Colon (tissue), 2 donors: ENCODE results near the gene EFHC1.

Experiments
- FAIRE-seq: peaks from 2 replicates; lab custom pipeline; 2012; peaks lifted over from hg19 to GRCh38; lab: Jason Lieb, UNC
- donor health status: control.
- donor health status: control.

Gene EFHC1

GRCh38 chr6:52518279-52518945 is 98.3 kb downstream of the EFHC1 start:
- no peak for FAIRE-seq

GRCh38 chr6:52519618-52520017 is 99.5 kb downstream of the EFHC1 start:
- no peak for FAIRE-seq

GRCh38 chr6:52522151-52522626 is 102.0 kb downstream of the EFHC1 start:
- FAIRE-seq = no peak

GRCh38 chr6:52522655-52523054 is 102.5 kb downstream of the EFHC1 start:
- FAIRE-seq = no peak

- FAIRE-seq = no peak
These were observed 103.4 kb downstream of the EFHC1 start for GRCh38 chr6:52523378-52524142.

- FAIRE-seq = no peak
These were observed 104.8 kb downstream of the EFHC1 start for GRCh38 chr6:52524918-52525317.

- FAIRE-seq = no peak
These were observed 106.5 kb downstream of the EFHC1 start for GRCh38 chr6:52526634-52527033.

GRCh38 chr6:52527436-52527835 is 107.3 kb downstream of the EFHC1 start:
- FAIRE-seq = no peak

GRCh38 chr6:52529311-52529710 is 109.2 kb downstream of the EFHC1 start:
- FAIRE-seq = no peak

GRCh38 chr6:52530351-52530750 is 110.2 kb downstream of the EFHC1 start:
- FAIRE-seq = no peak

- FAIRE-seq = no peak
These were observed 111.3 kb downstream of the EFHC1 start for GRCh38 chr6:52531396-52531795.

GRCh38 chr6:52531834-52532233 is 111.7 kb downstream of the EFHC1 start:
- FAIRE-seq = no peak

GRCh38 chr6:52532457-52532856 is 112.3 kb downstream of the EFHC1 start:
- FAIRE-seq = no peak

GRCh38 chr6:52533491-52533890 is 113.3 kb downstream of the EFHC1 start:
- FAIRE-seq = no peak

- no peak for FAIRE-seq
These were observed 114.2 kb downstream of the EFHC1 start for GRCh38 chr6:52534363-52534762.

- FAIRE-seq = no peak
These were observed 114.8 kb downstream of the EFHC1 start for GRCh38 chr6:52534966-52535390.

- no peak for FAIRE-seq
These were observed 115.7 kb downstream of the EFHC1 start for GRCh38 chr6:52535711-52536423.

GRCh38 chr6:52536424-52536916 is 116.3 kb downstream of the EFHC1 start:
- no peak for FAIRE-seq

GRCh38 chr6:52537001-52537753 is 117.0 kb downstream of the EFHC1 start:
- FAIRE-seq = no peak

GRCh38 chr6:52538252-52538900 is 118.2 kb downstream of the EFHC1 start:
- no peak for FAIRE-seq

GRCh38 chr6:52538901-52539354 is 118.8 kb downstream of the EFHC1 start:
- FAIRE-seq = no peak
